IPS DF 19.7 (cell line): Measurements from ENCODE around the gene CCDC97.
A peak's percentile ranks its signal among the peaks of the same experiment; 100 is the strongest.
"Not testable (repeated sequence)": the region's sequence is repeated elsewhere in the genome, so short reads cannot be mapped to it uniquely, and the experiment has no call there.

Experiments used
- DNase-seq: peaks from one replicate; pipeline ENCODE4 v3.0.0-alpha.2; 2013; ENCODE audit warnings: low read depth, low spot score

The CCDC97 gene

DNA sequence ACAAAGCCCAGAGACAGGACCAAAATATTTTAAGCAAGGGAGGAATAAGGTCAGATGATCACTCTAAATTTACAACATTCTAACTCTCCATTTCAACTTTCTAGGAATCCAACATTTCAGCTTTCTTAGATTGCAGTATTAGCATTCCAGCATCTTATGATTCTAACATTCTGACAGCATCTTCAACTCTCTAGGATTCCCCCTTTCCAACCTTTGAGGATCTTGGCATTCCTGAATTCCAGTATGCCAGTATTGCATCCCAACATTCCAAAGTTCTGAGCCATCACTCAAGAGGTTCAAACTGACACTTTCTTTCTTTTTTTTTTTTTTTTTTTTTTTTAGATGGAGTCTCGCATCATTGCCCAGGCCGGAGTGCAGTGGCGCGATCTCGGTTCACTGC, 30.0 kb downstream of the CCDC97 start:
- DNase-seq: no peak

GRCh38 chr19:41341669-41342490, 31.9 kb downstream of the CCDC97 start:
- DNase-seq: no peak

DNA sequence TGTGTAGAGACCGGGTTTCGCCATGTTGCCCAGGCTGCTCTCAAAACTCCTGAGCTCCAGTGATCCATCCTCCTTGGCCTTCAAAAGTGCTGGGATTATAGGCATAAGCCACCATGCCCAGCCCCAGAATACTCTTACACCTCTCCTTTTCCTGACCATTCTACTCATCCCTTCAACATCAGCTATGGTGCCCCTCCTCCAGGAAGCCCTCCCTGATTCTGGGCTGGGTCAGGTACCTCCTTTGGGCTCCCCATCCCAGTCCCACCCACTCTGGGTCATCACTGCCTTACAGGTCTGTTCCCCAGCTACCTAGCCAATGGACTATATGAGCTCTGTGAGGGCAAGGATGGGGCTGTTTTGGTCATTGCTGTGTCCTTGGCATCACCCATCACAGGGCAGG, 34.2 kb downstream of the CCDC97 start:
- DNase-seq: no peak

DNA sequence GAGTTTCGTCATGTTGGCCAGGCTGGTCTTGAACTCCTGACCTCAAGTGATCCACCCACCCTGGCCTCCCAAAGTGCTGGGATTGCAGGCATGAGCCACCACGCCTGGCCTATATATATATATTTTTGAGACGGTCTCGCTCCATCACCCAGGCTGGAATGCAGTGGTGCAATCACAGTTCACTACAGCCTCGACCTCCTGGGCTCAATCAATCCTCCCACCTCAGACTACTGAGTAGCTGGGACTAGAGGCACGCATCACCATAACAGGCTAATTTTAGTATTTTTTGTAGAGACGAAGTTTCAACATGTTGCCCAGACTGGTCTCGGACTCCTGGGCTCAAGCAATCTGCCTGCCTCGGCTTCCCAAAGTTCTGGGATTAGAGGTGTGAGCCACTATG, 36.9 kb downstream of the CCDC97 start:
- not testable (repeated sequence) for DNase-seq

GRCh38 chr19:41350735-41351338, 40.9 kb downstream of the CCDC97 start:
- no peak for DNase-seq

- no peak for DNase-seq
Measured at GRCh38 chr19:41351339-41352245, 41.6 kb downstream of the CCDC97 start.

- no peak for DNase-seq
Measured at GRCh38 chr19:41352279-41352608, 42.3 kb downstream of the CCDC97 start.

- DNase-seq: no peak
Measured at GRCh38 chr19:41352609-41353465, 42.9 kb downstream of the CCDC97 start.

DNA sequence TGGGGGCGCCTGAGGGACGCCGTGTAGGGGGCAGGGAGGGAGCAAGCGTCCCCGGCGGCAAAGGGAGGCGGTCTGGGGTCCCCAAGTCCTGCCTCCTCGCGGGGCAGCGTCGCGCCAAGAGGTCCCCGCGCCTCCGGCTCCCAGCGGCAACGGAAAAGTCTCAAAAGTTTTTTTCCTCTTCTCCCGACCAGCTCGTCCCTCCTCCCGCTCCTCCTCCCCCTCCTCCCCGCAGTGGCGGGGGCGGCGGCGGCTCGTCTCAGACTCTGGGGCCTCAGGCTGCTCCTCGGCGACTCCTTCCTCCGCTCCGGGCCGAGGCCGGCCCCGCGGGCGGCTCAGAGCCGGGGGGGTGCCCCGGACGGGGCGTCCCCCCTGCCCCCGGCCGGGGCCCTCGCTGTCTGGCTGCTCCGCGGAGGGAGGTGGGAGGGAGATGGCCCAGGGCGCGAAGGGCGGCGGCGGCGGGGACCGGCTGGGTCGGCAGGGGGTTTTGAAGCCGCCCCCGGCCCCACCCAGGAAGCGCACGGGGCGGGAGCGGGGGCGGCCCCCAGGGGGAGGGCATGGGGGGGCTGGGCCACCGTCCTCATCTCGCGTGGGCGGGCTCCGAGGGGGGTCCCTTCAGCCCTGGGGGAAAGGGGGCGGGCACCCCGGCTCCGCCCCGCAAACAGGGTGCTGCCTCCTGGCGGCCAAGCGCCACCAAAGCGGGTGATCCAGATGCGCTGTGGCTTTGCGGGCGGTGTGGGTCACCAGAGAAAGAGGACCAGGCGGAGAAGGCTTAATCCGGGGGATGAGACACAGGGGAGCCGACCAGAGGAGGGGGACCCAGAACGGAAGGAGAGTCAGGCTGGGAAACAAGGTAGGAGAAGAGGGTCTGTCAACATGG, 43.7 kb downstream of the CCDC97 start, which contains the start of gene TGFB1:
Gene TGFB1, minus strand, starts transcription at position 457 of the 877 bp plus-strand sequence. CDS start 878 bp downstream, outside the sequence.
- DNase-seq: no peak

GRCh38 chr19:41354343-41354953, 44.5 kb downstream of the CCDC97 start:
- no peak for DNase-seq

- DNase-seq: no peak
Measured at GRCh38 chr19:41355035-41355434, 45.1 kb downstream of the CCDC97 start.

DNA sequence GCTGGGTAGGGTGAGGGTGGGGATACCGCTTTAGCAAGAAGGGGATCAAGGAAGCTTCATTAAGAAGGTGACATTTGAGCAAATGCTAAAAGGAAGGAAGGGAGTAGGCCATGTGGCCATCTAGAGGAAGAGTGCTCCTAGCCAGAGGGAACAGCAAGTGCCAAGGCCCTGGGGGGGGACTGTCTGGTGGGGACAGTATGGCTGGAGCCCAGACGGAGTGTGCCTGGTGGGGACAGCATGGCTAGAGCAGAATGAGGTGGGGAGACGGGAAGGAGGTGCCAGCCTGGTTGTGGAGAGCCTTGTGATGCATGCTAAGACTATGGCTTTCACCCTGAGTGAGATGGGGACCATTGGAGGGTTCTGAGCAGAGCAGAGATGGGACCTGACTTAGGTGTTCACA, 45.8 kb downstream of the CCDC97 start:
- no peak for DNase-seq

DNA sequence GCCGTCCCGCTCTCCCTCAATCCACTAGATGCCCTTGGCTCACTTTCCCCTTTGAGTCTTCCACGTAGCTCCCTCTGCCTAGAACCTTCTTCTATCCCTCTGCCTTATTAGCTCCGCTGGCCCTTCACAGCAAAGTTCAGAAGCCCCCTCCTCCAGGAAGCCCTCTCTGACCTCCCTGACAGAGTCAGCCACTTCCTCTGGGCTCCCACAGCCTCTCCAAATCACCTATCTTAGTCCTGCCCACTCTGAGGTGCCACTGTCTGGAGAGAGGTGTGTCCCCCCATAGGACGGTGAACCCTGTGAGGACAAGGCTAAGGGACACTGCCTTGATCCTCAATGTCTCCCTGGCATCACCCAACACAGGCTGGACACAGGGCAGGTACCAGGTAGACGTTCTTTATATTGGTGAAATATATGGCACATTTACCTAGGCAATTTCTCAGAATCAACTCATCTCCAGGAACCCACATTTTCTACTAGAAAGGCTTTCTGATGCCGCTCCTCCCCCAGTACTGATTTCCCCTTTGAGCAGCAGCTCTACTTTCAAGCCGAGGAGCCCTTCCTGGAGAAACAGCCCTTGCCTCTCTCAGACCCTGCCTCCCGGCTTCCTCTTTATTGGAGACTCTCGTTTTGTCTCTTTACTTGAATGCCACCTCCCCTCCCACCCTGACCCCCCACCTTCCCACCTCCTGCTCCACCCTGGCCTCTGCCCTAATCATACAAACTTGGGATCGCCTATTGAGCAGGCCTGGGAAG, 47.2 kb downstream of the CCDC97 start:
- no peak for DNase-seq

DNA sequence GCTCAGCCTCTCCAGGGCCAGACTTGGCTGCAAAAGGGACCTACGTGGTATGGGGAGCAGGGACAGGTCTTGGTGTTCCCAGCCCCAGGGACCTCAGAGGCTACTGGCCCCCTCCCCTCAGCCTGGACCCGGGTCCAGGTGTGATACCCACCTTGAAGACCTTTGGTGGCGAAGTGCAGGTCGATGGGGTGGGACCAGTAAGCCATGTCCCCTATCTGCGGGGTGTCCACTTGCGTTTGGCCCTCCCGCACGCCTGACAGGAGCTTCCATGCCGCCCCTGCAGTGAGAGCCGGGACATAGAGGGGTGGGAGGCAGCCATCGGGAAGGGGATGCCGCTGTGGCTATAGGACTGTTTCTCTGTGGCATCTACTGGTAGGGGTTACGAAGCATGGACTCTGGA, 47.8 kb downstream of the CCDC97 start:
- DNase-seq: no peak

GRCh38 chr19:41359741-41360140, 49.8 kb downstream of the CCDC97 start:
- DNase-seq: no peak

GRCh38 chr19:41362143-41362847, 52.3 kb downstream of the CCDC97 start:
- DNase-seq: no peak

- no peak for DNase-seq
Measured at GRCh38 chr19:41363371-41363752, 53.4 kb downstream of the CCDC97 start.

GRCh38 chr19:41363753-41364523, 54.0 kb downstream of the CCDC97 start, which contains the start of gene B9D2:
B9D2 (minus strand) TSS chr19:41364149; CDS start chr19:41363519, 630 bp downstream.
- DNase-seq: peak; percentile 95
